Endothelial cell of hepatic sinusoid (primary cell): ENCODE results near the gene TFF1.

Source experiments
- in situ Hi-C: cut with HindIII; loops from 2 replicates; pipeline ENCODE4 v1.10.0; 2017; ENCODE audit warnings: low sequenced_read_pairs

The TFF1 gene

GRCh38 chr21:42321231-42321630 lies 45.1 kb downstream of the TFF1 start:
- in situ Hi-C loops, result no loop called here

- in situ Hi-C loops, result no loop called here
Observed at GRCh38 chr21:42320791-42321190, 45.5 kb downstream of the TFF1 start.

- in situ Hi-C loops, result no loop called here
Observed at GRCh38 chr21:42319851-42320572, 46.3 kb downstream of the TFF1 start.

- in situ Hi-C loops, result no loop called here
Observed at GRCh38 chr21:42319376-42319775, 47.0 kb downstream of the TFF1 start.

GRCh38 chr21:42317826-42318746 lies 48.2 kb downstream of the TFF1 start:
- in situ Hi-C loops, result no loop called here

GRCh38 chr21:42317341-42317741 lies 49.0 kb downstream of the TFF1 start:
- in situ Hi-C loops, result no loop called here

GRCh38 chr21:42316891-42317290 lies 49.4 kb downstream of the TFF1 start:
- in situ Hi-C loops, result no loop called here

- in situ Hi-C loops, result no loop called here
Observed at GRCh38 chr21:42315296-42315891, 50.9 kb downstream of the TFF1 start, which contains the start of gene TFF3. TSS of gene TFF3 (minus strand) at chr21:42315409. CDS start at chr21:42315374, 35 bp downstream.

GRCh38 chr21:42314616-42315295 lies 51.6 kb downstream of the TFF1 start:
- in situ Hi-C loops, result no loop called here

- in situ Hi-C loops, result no loop called here
Observed at GRCh38 chr21:42313501-42313969, 52.8 kb downstream of the TFF1 start.

- in situ Hi-C loops, result no loop called here
Observed at GRCh38 chr21:42312626-42313104, 53.7 kb downstream of the TFF1 start.
